ENCODE data around the gene CD300LB. TPM values are rescaled to one million over a fixed set of nuclear protein-coding genes. Genes with fewer than 3 reads are reported as not detected.

Gene CD300LB
- total RNA-seq, 4 donors from 2014 or later: 0.19 TPM; not detected in 2

DNA sequence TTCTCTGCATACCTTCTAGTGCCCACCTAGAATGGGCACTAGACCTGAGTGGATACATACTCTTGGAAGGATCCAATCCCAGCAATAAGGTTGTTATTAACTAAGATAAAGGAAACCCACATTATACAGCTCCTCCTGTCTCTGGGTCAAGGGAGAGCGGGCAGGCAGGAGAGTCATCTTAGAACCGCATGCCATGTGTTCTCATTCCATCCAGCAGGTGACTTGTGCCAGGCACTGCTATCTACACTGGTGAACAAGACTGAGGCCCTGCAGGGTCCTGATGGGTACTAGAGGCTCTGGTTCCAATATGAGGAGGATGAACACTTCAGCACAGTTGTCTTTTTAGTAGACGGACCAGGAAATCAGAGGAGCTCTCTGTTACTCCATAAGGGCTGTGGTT, 41.9 kb upstream of the CD300LB start:
- 73 to 88% methylated on average over 3 of the region's 3 CpGs for WGBS, 2 donors
- Histone ChIP-seq H3K4me1 (peaks cover 8 to 22% (median 20%) of the 10 kb centered on the region in 3 donors), H3K4me3 (no peak overlapping the region), H3K27me3 (peaks cover 0 to 19% (median 0%) of the 10 kb centered on the region in 4 donors), H3K9me3 (no peaks in the 10 kb centered on the region), H3K27ac (no peak overlapping the region), H3K36me3 (no peaks in the 10 kb centered on the region)
- intact Hi-C loops (cut with DNase I): no loop called here
- DNase-seq: no peak
- TF ChIP-seq, protein P1, sequence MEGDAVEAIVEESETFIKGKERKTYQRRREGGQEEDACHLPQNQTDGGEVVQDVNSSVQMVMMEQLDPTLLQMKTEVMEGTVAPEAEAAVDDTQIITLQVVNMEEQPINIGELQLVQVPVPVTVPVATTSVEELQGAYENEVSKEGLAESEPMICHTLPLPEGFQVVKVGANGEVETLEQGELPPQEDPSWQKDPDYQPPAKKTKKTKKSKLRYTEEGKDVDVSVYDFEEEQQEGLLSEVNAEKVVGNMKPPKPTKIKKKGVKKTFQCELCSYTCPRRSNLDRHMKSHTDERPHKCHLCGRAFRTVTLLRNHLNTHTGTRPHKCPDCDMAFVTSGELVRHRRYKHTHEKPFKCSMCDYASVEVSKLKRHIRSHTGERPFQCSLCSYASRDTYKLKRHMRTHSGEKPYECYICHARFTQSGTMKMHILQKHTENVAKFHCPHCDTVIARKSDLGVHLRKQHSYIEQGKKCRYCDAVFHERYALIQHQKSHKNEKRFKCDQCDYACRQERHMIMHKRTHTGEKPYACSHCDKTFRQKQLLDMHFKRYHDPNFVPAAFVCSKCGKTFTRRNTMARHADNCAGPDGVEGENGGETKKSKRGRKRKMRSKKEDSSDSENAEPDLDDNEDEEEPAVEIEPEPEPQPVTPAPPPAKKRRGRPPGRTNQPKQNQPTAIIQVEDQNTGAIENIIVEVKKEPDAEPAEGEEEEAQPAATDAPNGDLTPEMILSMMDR (IDR thresholded peaks at IDR 0.05): peak in 1 of 6 experiments; percentile 11
- no peak for TF ChIP-seq POLR2A (IDR thresholded peaks at IDR 0.05)

DNA sequence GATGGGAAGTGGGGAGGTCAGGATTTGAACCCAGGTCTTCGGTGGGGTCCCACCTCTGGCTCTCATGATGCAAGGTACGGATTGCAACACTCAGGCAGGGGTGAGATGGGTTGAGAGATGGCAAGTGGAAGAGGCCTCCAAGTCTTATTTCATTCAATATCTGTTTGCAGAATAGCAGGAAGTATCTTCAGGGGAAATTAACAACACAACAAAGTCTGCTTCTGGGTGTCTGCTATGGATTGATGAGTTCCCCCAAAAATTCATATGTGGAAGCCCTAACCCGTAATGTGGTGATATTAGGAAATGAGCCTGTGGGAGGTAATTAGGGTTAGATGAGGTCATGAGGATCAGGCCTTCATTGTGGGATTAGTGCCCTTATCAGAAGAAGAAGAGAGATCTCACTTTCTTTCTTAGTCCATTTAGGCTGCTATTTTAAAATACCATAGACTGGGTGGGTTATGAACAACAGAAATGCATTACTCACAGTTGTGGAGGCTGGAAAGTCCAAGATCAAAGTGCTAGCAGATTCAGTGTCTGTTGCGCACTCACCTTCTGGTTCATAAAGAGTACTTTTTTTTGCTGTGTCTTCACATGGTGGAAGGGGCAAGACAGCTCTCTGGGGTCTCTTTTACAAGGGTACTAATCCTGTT, 40.5 kb upstream of the CD300LB start:
- peaks cover 8 to 22% (median 20%) of the 10 kb centered on the region in 3 donors for H3K4me1 ChIP-seq
- no peak for TF ChIP-seq POLR2A (IDR thresholded peaks at IDR 0.05)
- TF ChIP-seq, protein P1 (IDR thresholded peaks at IDR 0.05): no peak
- peaks cover 0 to 10% (median 0%) of the 10 kb centered on the region in 4 donors for H3K27me3 ChIP-seq
- no peaks in the 10 kb centered on the region for H3K9me3 ChIP-seq
- intact Hi-C loops (cut with DNase I): no loop called here
- H3K4me3 ChIP-seq: no peak overlapping the region
- no peak for DNase-seq
- WGBS, 2 donors: 75 to 90% methylated on average over 4 of the region's 4 CpGs
- H3K27ac ChIP-seq: no peak overlapping the region
- H3K36me3 ChIP-seq: no peaks in the 10 kb centered on the region

DNA sequence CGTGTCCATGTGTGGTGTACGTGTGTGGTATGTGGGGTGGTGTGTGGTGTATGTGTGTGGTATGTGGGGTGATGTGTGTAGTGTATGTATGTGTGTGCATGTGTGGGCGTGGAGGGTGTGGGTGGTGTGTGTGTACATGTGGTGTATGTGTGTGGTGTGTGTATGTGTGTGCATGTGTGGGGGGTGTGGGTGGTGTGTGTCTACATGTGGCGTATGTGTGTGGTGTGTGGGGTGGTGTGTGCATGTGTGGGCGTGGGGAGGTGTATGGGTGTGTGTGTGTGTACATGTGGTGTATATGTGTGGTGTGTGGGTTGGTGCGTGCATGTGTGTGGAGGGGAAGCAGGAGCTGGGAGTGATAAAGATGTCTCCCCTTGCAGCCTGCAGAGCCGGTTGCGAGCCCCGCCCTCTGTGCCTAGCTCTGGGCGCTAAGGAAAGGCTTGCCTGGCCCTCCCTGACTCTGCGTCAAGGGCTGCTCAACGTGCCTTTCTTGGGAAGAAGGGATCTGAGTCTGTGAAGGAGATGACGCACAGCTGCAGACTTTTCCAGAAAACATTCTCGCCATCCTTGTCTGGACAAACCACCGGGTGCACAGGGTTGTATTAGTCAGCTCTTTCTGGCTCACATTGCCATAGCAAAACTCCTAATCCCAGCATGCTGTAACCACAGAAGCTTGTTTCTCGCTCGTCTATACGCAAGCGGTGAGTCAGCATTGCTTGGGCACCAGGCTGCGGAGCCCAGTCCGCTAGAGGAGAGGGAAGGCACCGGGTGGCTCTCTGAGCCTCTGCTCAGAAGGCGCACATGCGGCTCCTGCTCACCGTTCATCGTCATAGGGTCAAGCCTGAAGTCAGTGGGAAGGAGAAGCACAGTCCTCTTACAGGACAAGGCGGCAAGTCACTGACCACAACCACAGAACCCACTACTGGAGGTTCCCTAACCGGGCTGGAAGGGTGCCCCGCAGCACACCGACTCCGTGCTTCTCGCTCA, 38.0 kb upstream of the CD300LB start:
- TF ChIP-seq POLR2A (IDR thresholded peaks at IDR 0.05): peak in 3 of 4 donors; percentile 45 to 90 (median 60)
- TF ChIP-seq, protein P1 (IDR thresholded peaks at IDR 0.05): no peak
- DNase-seq: peak; percentile 39
- no peak overlapping the region for H3K4me3 ChIP-seq
- H3K27me3 ChIP-seq: peaks cover 0 to 28% (median 0%) of the 10 kb centered on the region in 4 donors
- H3K4me1 ChIP-seq: peaks cover 8 to 29% (median 20%) of the 10 kb centered on the region in 3 donors
- 33 to 36% methylated on average over 17 to 25 of the region's 32 CpGs for WGBS, 2 donors
- no peaks in the 10 kb centered on the region for H3K9me3 ChIP-seq
- intact Hi-C loops (cut with DNase I): no loop called here
- no peaks in the 10 kb centered on the region for H3K36me3 ChIP-seq
- peak overlapping the region; percentile 65 to 81 (median 74) for H3K27ac ChIP-seq

DNA sequence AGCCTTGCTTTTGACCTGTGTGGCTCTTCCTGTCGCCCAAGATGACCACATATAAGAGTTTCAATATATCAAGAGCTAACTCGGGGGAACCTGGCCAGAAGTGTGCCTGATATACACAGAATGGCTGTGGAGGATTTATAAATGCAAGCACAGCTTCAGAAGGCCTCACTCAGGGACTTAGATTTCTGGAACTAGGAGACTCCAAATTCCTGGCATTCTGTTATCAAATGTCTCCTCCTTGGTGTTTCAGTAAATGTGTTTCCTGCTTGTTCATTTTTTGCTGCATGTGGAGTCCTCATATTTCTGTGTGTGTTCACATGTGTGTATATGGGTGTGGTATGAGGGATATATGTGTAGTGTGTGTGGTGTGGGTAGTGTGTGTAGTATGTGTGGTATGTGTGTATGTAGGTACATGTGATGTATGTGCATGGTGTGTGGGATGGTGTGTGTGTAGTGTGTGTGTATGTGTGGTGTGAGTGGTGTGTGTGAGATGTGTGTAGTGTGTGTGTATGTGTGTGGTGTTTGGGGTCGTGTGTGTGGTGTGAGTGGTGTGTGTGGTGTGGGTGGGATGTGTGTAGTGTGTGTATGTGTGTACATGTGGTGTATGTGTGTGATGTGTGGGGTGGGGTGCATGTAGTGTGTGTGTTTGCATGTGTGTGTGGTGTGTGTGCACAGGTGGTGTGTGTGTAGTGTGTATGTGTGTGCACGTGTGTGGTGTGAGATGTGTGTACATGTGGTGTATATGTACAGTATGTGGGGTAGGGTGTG, 37.0 kb upstream of the CD300LB start:
- Histone ChIP-seq H3K27ac (no peak overlapping the region), H3K4me3 (no peak overlapping the region), H3K27me3 (peaks cover 0 to 35% (median 0%) of the 10 kb centered on the region in 4 donors), H3K9me3 (no peaks in the 10 kb centered on the region), H3K36me3 (no peaks in the 10 kb centered on the region), H3K4me1 (peaks cover 8 to 29% (median 20%) of the 10 kb centered on the region in 3 donors)
- TF ChIP-seq POLR2A (IDR thresholded peaks at IDR 0.05): no peak
- TF ChIP-seq, protein P1 (IDR thresholded peaks at IDR 0.05): no peak
- intact Hi-C loops (cut with DNase I): no loop called here
- no peak for DNase-seq
- 70 to 75% methylated on average over 4 of the region's 4 CpGs for WGBS, 2 donors

Measured in esophagus squamous epithelium (tissue), 5 donors.